Liver (tissue), 9 donors: Measurements from ENCODE around the gene SCUBE1. TPM values are rescaled to one million over a fixed set of nuclear protein-coding genes. Genes with fewer than 3 reads are reported as not detected.
A peak's percentile ranks its signal among the peaks of the same experiment; 100 is the strongest.

Source experiments
- DNase-seq: peaks from one replicate; pipeline ENCODE4 v3.0.0-alpha.2; 2017; ENCODE audit warnings: low spot score
- H3K27ac ChIP-seq, 2 donors: one replicate each; pipeline ENCODE4 v1.7.0; 2013; ENCODE audit warnings: inconsistent platforms in 2 of 2, low read length in 2 of 2, control low read depth in 1 of 2, low read depth in 1 of 2, mild to moderate bottlenecking in 1 of 2
- H3K27me3 ChIP-seq, 4 donors: one replicate each; pipeline versions ENCODE4 v1.6.1 to v1.7.0; 2013; ENCODE audit warnings: low read length in 3 of 4, inconsistent platforms in 1 of 4, mild to moderate bottlenecking in 1 of 4, moderate library complexity in 1 of 4; ENCODE audit not compliant: control insufficient read depth in 4 of 4, insufficient read depth in 4 of 4
- H3K36me3 ChIP-seq, 4 donors: one replicate each; pipeline versions ENCODE4 v1.6.1 to v1.7.0; 2013; ENCODE audit warnings: low read length in 3 of 4, mild to moderate bottlenecking in 3 of 4, low read depth in 1 of 4, moderate library complexity in 1 of 4; ENCODE audit not compliant: control insufficient read depth in 4 of 4, insufficient read depth in 3 of 4
- H3K4me1 ChIP-seq, 4 donors: one replicate each; pipeline versions ENCODE4 v1.6.1 to v1.7.0; 2013; ENCODE audit warnings: low read length in 3 of 4, mild to moderate bottlenecking in 3 of 4, moderate library complexity in 1 of 4; ENCODE audit not compliant: control insufficient read depth in 4 of 4, insufficient read depth in 4 of 4
- H3K4me3 ChIP-seq, 3 donors: one replicate each; pipeline versions ENCODE4 v1.6.1 to v1.7.0; 2013; ENCODE audit warnings: low read length in 3 of 3, control low read depth in 1 of 3, low read depth in 1 of 3, mild to moderate bottlenecking in 1 of 3
- H3K9ac ChIP-seq, 2 donors: one replicate each; pipeline ENCODE4 v1.7.0; 2013; ENCODE audit warnings: low read length in 2 of 2, mild to moderate bottlenecking in 2 of 2, moderate library complexity in 2 of 2, control low read depth in 1 of 2, low read depth in 1 of 2
- H3K9me3 ChIP-seq, 4 donors: one replicate each; pipeline versions ENCODE4 v1.6.1 to v1.7.0; 2013; ENCODE audit warnings: low read length in 3 of 4; ENCODE audit not compliant: control insufficient read depth in 4 of 4
- ATF3 ChIP-seq: IDR thresholded peaks from 2 replicates; pipeline ENCODE4 v1.6.1; 2016; ENCODE audit warnings: antibody characterized with exemption
- CTCF ChIP-seq: fragments of 150-350 bp; IDR thresholded peaks from 2 replicates; pipeline ENCODE4 v1.5.1; 2017; ENCODE audit warnings: improper control_type of control experiment, low read depth, low read length; ENCODE audit not compliant: missing input control
- EGR1 ChIP-seq, 2 donors: IDR thresholded peaks; 2 replicates each; pipeline ENCODE4 v1.6.1; 2016 to 2018; ENCODE audit warnings: antibody characterized with exemption in 2 of 2, low read depth in 2 of 2
- FOXA1 ChIP-seq: IDR thresholded peaks from 2 replicates; pipeline ENCODE4 v1.6.1; 2016; ENCODE audit warnings: antibody characterized with exemption
- FOXA2 ChIP-seq: IDR thresholded peaks from 2 replicates; pipeline ENCODE4 v1.6.1; 2016; ENCODE audit warnings: antibody characterized with exemption
- GABPA ChIP-seq, 2 donors: IDR thresholded peaks in 1 of 2; conservative IDR thresholded peaks in 1 of 2; 2 replicates each; pipeline ENCODE4 v1.6.1; 2016; ENCODE audit warnings: antibody characterized with exemption in 2 of 2, mild to moderate bottlenecking in 1 of 2, moderate library complexity in 1 of 2
- HNF4A ChIP-seq, 2 donors: conservative IDR thresholded peaks; 2 replicates each; pipeline ENCODE4 v1.6.1; 2016; ENCODE audit warnings: antibody characterized with exemption in 2 of 2, mild to moderate bottlenecking in 2 of 2
- HNF4G ChIP-seq: IDR thresholded peaks from 2 replicates; pipeline ENCODE4 v1.6.1; 2016; ENCODE audit warnings: antibody characterized with exemption
- JUND ChIP-seq, 2 donors: IDR thresholded peaks; 2 replicates each; pipeline ENCODE4 v1.6.1; 2016; ENCODE audit warnings: antibody characterized with exemption in 2 of 2
- MAX ChIP-seq: IDR thresholded peaks from 2 replicates; pipeline ENCODE4 v1.6.1; 2016; ENCODE audit warnings: antibody characterized with exemption
- NR2F2 ChIP-seq: IDR thresholded peaks from 2 replicates; pipeline ENCODE4 v1.6.1; 2016; ENCODE audit warnings: antibody characterized with exemption
- RAD21 ChIP-seq, 2 donors: IDR thresholded peaks; 2 replicates each; pipeline ENCODE4 v1.6.1; 2016; ENCODE audit warnings: antibody characterized with exemption in 2 of 2, mild to moderate bottlenecking in 2 of 2
- REST ChIP-seq: IDR thresholded peaks from 2 replicates; pipeline ENCODE4 v1.6.1; 2016; ENCODE audit warnings: antibody characterized with exemption, mild to moderate bottlenecking
- RXRA ChIP-seq, 2 donors: IDR thresholded peaks; 2 replicates each; pipeline ENCODE4 v1.6.1; 2017 to 2018; ENCODE audit warnings: antibody characterized with exemption in 2 of 2, mild to moderate bottlenecking in 1 of 2
- SP1 ChIP-seq: IDR thresholded peaks from 2 replicates; pipeline ENCODE4 v1.6.1; 2018; ENCODE audit warnings: antibody characterized with exemption, mild to moderate bottlenecking
- TAF1 ChIP-seq: conservative IDR thresholded peaks from 2 replicates; pipeline ENCODE4 v1.6.1; 2016; ENCODE audit warnings: antibody characterized with exemption, mild to moderate bottlenecking
- YY1 ChIP-seq: IDR thresholded peaks from 2 replicates; pipeline ENCODE4 v1.6.1; 2016; ENCODE audit warnings: antibody characterized with exemption, mild to moderate bottlenecking
- WGBS: extraction: QIAGEN DNeasy Blood & Tissue Kit; methylation state at CpG from one replicate; pipeline ENCODE4 v1.1.7; 2013; 5-methylcytosine and 5-hydroxymethylcytosine counted together
- polyA plus RNA-seq, 2 donors: library from polyadenylated mRNA; stranded (reverse) in 1 of 2; unstranded in 1 of 2; fragments of 200-250 nt in 1 of 2; fragments of >200 nt in 1 of 2; fragmentation: Nextera tagmentation in 1 of 2; extraction: Ambion mirVana in 1 of 2; gene quantifications; one replicate each; pipeline versions ENCODE4 v1.2.1 to v1.2.3, GENCODE V29; 2013 to 2015
- total RNA-seq, 2 donors: library from RNA; depleted of rRNA; stranded (reverse); fragments of >200 nt; gene quantifications; one replicate each; pipeline ENCODE4 v1.2.3, GENCODE V29; 2014
- donor health status: healthy.
- donor health status: healthy.
- donor health status: healthy.
- donor health status: healthy.
- donor health status: healthy.

SCUBE1 gene
- total and polyA plus RNA-seq, 4 donors, result 0.07 to 0.46 (median 0.08) TPM; not detected in 1

- Histone ChIP-seq H3K4me3 (no peak overlapping the region), H3K27ac (no peak overlapping the region), H3K4me1 (peaks cover 5 to 22% (median 13%) of the 10 kb centered on the region in 4 donors), H3K9me3 (no peaks in the 10 kb centered on the region), H3K27me3 (no peaks in the 10 kb centered on the region), H3K36me3 (no peaks in the 10 kb centered on the region), H3K9ac (no peak overlapping the region)
- TF ChIP-seq GABPA (IDR thresholded peaks at IDR 0.05 in 1 of 2, conservative IDR thresholded peaks at IDR 0.05 in 1 of 2) (no peak), YY1 (no peak), SP1 (no peak), REST (no peak), NR2F2 (no peak), RAD21 (IDR thresholded peaks at IDR 0.05) (no peak), ATF3 (no peak), TAF1 (no peak), EGR1 (IDR thresholded peaks at IDR 0.05; ENCODE audit: low read depth in 2 of 2) (no peak), FOXA2 (no peak), RXRA (IDR thresholded peaks at IDR 0.05) (no peak), HNF4A (conservative IDR thresholded peaks at IDR 0.05) (no peak), CTCF (no peak), FOXA1 (no peak), HNF4G (no peak)
- 93% methylated on average over 9 of the region's 9 CpGs for WGBS
- DNase-seq, result no peak
These were observed 77.1 kb downstream of the SCUBE1 start for GRCh38 chr22:43266076-43266475.

- Histone ChIP-seq H3K9ac (peak overlapping the region in 1 of 2 donors; percentile 77), H3K27ac (peak overlapping the region; percentile 63 to 72)
- TF ChIP-seq FOXA2 (no peak), EGR1 (IDR thresholded peaks at IDR 0.05; ENCODE audit: low read depth in 2 of 2) (no peak), MAX (no peak), JUND (IDR thresholded peaks at IDR 0.05) (peak in 1 of 2 donors; percentile 18), NR2F2 (no peak), CTCF (no peak)
These were observed 79.3 kb downstream of the SCUBE1 start for GRCh38 chr22:43263645-43264514.

More at GRCh38 chr22:43263645-43264514, 79.3 kb downstream of the SCUBE1 start:
- peak; percentile 81 for DNase-seq
- no peaks in the 10 kb centered on the region for H3K36me3 ChIP-seq
- peaks cover 5 to 22% (median 13%) of the 10 kb centered on the region in 4 donors for H3K4me1 ChIP-seq
- no peaks in the 10 kb centered on the region for H3K27me3 ChIP-seq
- no peak overlapping the region for H3K4me3 ChIP-seq
- no peaks in the 10 kb centered on the region for H3K9me3 ChIP-seq
- WGBS, result 16% methylated on average over 27 of the region's 27 CpGs
